ENCODE data around the gene TAF12. TPM values are rescaled to one million over a fixed set of nuclear protein-coding genes. Genes with fewer than 3 reads are reported as not detected.

Gene TAF12
- polyA plus RNA-seq, 1 of the 3 experiments (the other 2 are of a cell fraction): 34.9 TPM

DNA sequence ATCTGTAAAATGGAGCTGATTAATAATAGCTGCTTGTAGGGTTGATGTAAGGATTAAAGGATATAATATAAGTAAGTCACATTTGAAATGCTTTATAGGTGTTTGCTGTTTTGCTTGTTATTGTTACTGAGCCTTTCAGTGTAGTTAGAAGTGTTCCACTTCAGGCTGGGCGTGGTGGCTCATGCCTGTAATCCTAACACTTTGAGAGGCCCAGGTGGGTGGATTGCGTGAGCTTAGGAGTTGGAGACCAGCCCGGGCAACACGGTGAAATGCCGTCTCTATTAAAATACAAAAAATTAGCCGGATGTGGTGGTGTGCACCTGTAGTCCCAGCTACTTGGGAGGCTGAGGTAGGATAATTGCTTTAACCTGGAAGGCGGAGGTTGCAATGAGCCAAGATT is 77.8 kb downstream of the TAF12 start:
- H3K4me3 ChIP-seq (ENCODE audit: low read depth in 2 of 2, low read length in 1 of 2): no peak overlapping the region
- no peaks in the 10 kb centered on the region for H3K9me3 ChIP-seq
- H3K9me2 ChIP-seq: no peaks in the 10 kb centered on the region
- ChIA-PET POLR2A (interaction anchor here (2.1 kb wide), 1 partner anchor 17 kb away, joined by 8 read pairs; no protein-coding TSS in a partner anchor), CTCF (interaction anchor here (0.7 to 1.1 kb wide), 2 partner anchors 16 to 156 kb away, joined by 3 to 5 read pairs; no protein-coding TSS in a partner anchor)
- no peak overlapping the region for H3K4me2 ChIP-seq
- no peak overlapping the region for H3K27ac ChIP-seq (ENCODE audit: low read depth in 2 of 2, low read length in 1 of 2)
- no peaks in the 10 kb centered on the region for H3K79me2 ChIP-seq (ENCODE audit: insufficient read depth)
- H3K9ac ChIP-seq: no peak overlapping the region
- TF ChIP-seq POLR2AphosphoS5 (IDR thresholded peaks at IDR 0.05; ENCODE audit: low read depth, low read length) (no peak), RCOR1 (IDR thresholded peaks at IDR 0.05; ENCODE audit: low read length) (no peak), TCF12 (IDR thresholded peaks at IDR 0.05) (no peak), EP300 (IDR thresholded peaks at IDR 0.05; ENCODE audit: borderline replicate concordance in 1 of 2, low read depth in 1 of 2, low read length in 1 of 2) (no peak)
- no peaks in the 10 kb centered on the region for H4K20me1 ChIP-seq (ENCODE audit: insufficient read depth)
- DNase-seq: no peak
- H3F3A ChIP-seq (replicated peaks; ENCODE audit: insufficient read depth): peaks cover 18% of the 10 kb centered on the region
- 98% methylated on average over 7 of the region's 7 CpGs for WGBS (ENCODE audit: low lambda C conversion rate)
- no peaks in the 10 kb centered on the region for H3K4me1 ChIP-seq (ENCODE audit: control insufficient read depth in 1 of 2, insufficient read depth in 2 of 2, low read depth in 1 of 2, low read length in 1 of 2)
- no peaks in the 10 kb centered on the region for H3K27me3 ChIP-seq (ENCODE audit: insufficient read depth)
- H3K36me3 ChIP-seq (replicated peaks in 1 of 2; ENCODE audit: control insufficient read depth in 1 of 2, insufficient read depth in 2 of 2, low read length in 1 of 2): peaks cover 40 to 45% of the 10 kb centered on the region in 2 experiments
- no peak overlapping the region for H2AFZ ChIP-seq (ENCODE audit: low read depth)

DNA sequence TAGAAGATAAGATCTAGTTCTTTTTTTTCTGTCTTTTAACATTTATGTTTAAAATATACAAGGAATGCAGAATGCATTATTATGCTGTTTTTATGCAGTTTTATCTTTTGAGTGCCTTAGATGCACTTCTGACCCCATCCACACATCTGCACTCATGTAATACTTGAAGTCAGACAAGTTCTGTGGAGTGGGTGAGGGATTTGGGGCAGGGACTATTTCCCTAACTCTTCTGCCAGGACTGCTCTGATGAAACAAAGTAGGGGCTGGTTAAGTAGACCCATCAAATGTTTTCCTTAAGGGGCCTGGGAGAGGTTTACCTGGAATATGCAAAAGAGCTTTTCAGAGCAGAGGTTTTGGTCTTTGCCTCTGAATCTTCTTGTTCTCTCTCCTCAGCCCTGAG is 78.6 kb downstream of the TAF12 start:
- no peaks in the 10 kb centered on the region for H3K4me1 ChIP-seq (ENCODE audit: control insufficient read depth in 1 of 2, insufficient read depth in 2 of 2, low read depth in 1 of 2, low read length in 1 of 2)
- peaks cover 18% of the 10 kb centered on the region for H3F3A ChIP-seq (replicated peaks; ENCODE audit: insufficient read depth)
- no peaks in the 10 kb centered on the region for H3K79me2 ChIP-seq (ENCODE audit: insufficient read depth)
- no peaks in the 10 kb centered on the region for H3K9me3 ChIP-seq
- H2AFZ ChIP-seq (ENCODE audit: low read depth): no peak overlapping the region
- H3K9me2 ChIP-seq: no peaks in the 10 kb centered on the region
- DNase-seq: no peak
- ChIA-PET CTCF (interaction anchor here (0.6 to 1.1 kb wide), 2 partner anchors 155 to 204 kb away, joined by 3 to 4 read pairs; no protein-coding TSS in a partner anchor), POLR2A (no interaction called here)
- H3K27ac ChIP-seq (ENCODE audit: low read depth in 2 of 2, low read length in 1 of 2): no peak overlapping the region
- no peak overlapping the region for H3K9ac ChIP-seq
- no peaks in the 10 kb centered on the region for H3K27me3 ChIP-seq (ENCODE audit: insufficient read depth)
- no peak overlapping the region for H3K4me3 ChIP-seq (ENCODE audit: low read depth in 2 of 2, low read length in 1 of 2)
- TF ChIP-seq TEAD4 (IDR thresholded peaks at IDR 0.05; ENCODE audit: borderline replicate concordance, insufficient read depth) (no peak), FOXJ3 (CRISPR knock-in tag; IDR thresholded peaks at IDR 0.05) (no peak), RCOR1 (IDR thresholded peaks at IDR 0.05; ENCODE audit: low read length) (no peak), SIN3A (IDR thresholded peaks at IDR 0.05; ENCODE audit: borderline replicate concordance, low read depth, low read length) (no peak), SMC3 (IDR thresholded peaks at IDR 0.05; ENCODE audit: low read depth, low read length) (no peak), ELF1 (IDR thresholded peaks at IDR 0.05) (no peak), TAF1 (IDR thresholded peaks at IDR 0.05; ENCODE audit: borderline replicate concordance, low read depth, low read length) (no peak), EP300 (IDR thresholded peaks at IDR 0.05; ENCODE audit: borderline replicate concordance in 1 of 2, low read depth in 1 of 2, low read length in 1 of 2) (no peak), TCF12 (IDR thresholded peaks at IDR 0.05) (no peak), RAD21 (IDR thresholded peaks at IDR 0.05; ENCODE audit: low read length) (no peak)
- TF ChIP-seq, protein P1, sequence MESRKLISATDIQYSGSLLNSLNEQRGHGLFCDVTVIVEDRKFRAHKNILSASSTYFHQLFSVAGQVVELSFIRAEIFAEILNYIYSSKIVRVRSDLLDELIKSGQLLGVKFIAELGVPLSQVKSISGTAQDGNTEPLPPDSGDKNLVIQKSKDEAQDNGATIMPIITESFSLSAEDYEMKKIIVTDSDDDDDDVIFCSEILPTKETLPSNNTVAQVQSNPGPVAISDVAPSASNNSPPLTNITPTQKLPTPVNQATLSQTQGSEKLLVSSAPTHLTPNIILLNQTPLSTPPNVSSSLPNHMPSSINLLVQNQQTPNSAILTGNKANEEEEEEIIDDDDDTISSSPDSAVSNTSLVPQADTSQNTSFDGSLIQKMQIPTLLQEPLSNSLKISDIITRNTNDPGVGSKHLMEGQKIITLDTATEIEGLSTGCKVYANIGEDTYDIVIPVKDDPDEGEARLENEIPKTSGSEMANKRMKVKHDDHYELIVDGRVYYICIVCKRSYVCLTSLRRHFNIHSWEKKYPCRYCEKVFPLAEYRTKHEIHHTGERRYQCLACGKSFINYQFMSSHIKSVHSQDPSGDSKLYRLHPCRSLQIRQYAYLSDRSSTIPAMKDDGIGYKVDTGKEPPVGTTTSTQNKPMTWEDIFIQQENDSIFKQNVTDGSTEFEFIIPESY (IDR thresholded peaks at IDR 0.05; ENCODE audit: borderline replicate concordance, low read depth): no peak
- TF ChIP-seq, protein P2, sequence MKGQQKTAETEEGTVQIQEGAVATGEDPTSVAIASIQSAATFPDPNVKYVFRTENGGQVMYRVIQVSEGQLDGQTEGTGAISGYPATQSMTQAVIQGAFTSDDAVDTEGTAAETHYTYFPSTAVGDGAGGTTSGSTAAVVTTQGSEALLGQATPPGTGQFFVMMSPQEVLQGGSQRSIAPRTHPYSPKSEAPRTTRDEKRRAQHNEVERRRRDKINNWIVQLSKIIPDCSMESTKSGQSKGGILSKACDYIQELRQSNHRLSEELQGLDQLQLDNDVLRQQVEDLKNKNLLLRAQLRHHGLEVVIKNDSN (IDR thresholded peaks at IDR 0.05; ENCODE audit: borderline replicate concordance, low read depth): no peak
- peaks cover 40 to 50% of the 10 kb centered on the region in 2 experiments for H3K36me3 ChIP-seq (replicated peaks in 1 of 2; ENCODE audit: control insufficient read depth in 1 of 2, insufficient read depth in 2 of 2, low read length in 1 of 2)
- no peaks in the 10 kb centered on the region for H4K20me1 ChIP-seq (ENCODE audit: insufficient read depth)
- no peak overlapping the region for H3K4me2 ChIP-seq

All from SK-N-SH (cell line).